K562 (cell line): ENCODE data around the gene PIK3R1. TPM values are rescaled to one million over a fixed set of nuclear protein-coding genes. Genes with fewer than 3 reads are reported as not detected.

Experiments
- ATAC-seq: fragments of 200-7000 bp; cut with Tn5 transposase; 3 replicates; pipeline ENCODE4 v1.9.1; 2020; ENCODE audit warnings: moderate library complexity
- BruUV-seq: library from RNA; stranded (reverse); fragments of 400-500 nt; replicated peaks from 2 replicates; lab custom pipeline; 2021; lab: Mats Ljungman, UMichigan
- CTCF ChIA-PET: fragments of 300-600 bp; formaldehyde crosslinking; extraction: SDS; loops from one replicate; lab custom pipeline; 2021; ENCODE audit warnings: low intra/inter-chr PET ratio; lab: Yijun Ruan, JAX
- POLR2A ChIA-PET: fragments of 300-600, 350-650 bp; sonication (Branson Sonifier 250); formaldehyde crosslinking; extraction: SDS; loops from one replicate; lab custom pipeline; 2021; ENCODE audit warnings: antibody characterized with exemption, inconsistent platforms; lab: Yijun Ruan, JAX
- DNase-seq, 4 experiments: peaks; one replicate each; pipeline versions ENCODE4 v3.0.0 to v3.0.0-alpha.2; 2011 to 2018; ENCODE audit warnings: low spot score in 3 of 4, mixed read lengths in 3 of 4; ENCODE audit errors: extremely low read depth in 1 of 4
- FAIRE-seq: peaks from 2 replicates; lab custom pipeline; 2011; peaks lifted over from hg19 to GRCh38; lab: Jason Lieb, UNC
- H2AFZ ChIP-seq: 2 replicates; pipeline ENCODE4 v1.6.0; 2011; ENCODE audit warnings: low read depth, low read length, control low read depth, inconsistent platforms
- H3K27ac ChIP-seq: fragments of 200-600 bp; 3 replicates; pipeline ENCODE4 v1.8.0; 2011; ENCODE audit warnings: low read depth, mild to moderate bottlenecking, control low read depth, inconsistent platforms, low read length, moderate library complexity, mixed read lengths; ENCODE audit errors: extremely low read depth
- H3K27me3 ChIP-seq, 2 experiments: fragments of 300-600 bp in 1 of 2; 2 replicates in 1 of 2; 3 replicates in 1 of 2; pipeline versions ENCODE4 v1.6.0 to v1.8.0; 2011; ENCODE audit warnings: inconsistent platforms in 2 of 2, low read length in 2 of 2, mild to moderate bottlenecking in 1 of 2, mixed read lengths in 1 of 2, moderate library complexity in 1 of 2; ENCODE audit not compliant: control insufficient read depth in 2 of 2, insufficient read depth in 2 of 2
- H3K36me3 ChIP-seq: fragments of 300-600 bp; 3 replicates; pipeline ENCODE4 v1.8.0; 2011; ENCODE audit warnings: mild to moderate bottlenecking, low read length, inconsistent platforms; ENCODE audit not compliant: control insufficient read depth, insufficient read depth
- H3K4me1 ChIP-seq, 2 experiments: fragments of 200-600 bp in 1 of 2; replicated peaks in 1 of 2; 2 replicates in 1 of 2; 3 replicates in 1 of 2; pipeline versions ENCODE4 v1.5.1 to v1.8.0; 2011; ENCODE audit warnings: inconsistent platforms in 2 of 2, low read length in 2 of 2, mild to moderate bottlenecking in 1 of 2, mixed read lengths in 1 of 2, moderate library complexity in 1 of 2; ENCODE audit not compliant: control insufficient read depth in 2 of 2, insufficient read depth in 2 of 2
- H3K4me2 ChIP-seq: 2 replicates; pipeline ENCODE4 v1.6.1; 2011; ENCODE audit warnings: low read length, control low read depth, inconsistent platforms, mixed read lengths; ENCODE audit not compliant: insufficient read depth
- H3K4me3 ChIP-seq: fragments of 200-600 bp; sonication (generic), shearing (Covaris generic); 2 replicates; pipeline ENCODE4 v1.5.1; 2016; ENCODE audit warnings: control low read depth, inconsistent platforms
- H3K79me2 ChIP-seq: fragments of 200-600 bp; 3 replicates; pipeline ENCODE4 v1.8.0; 2011; ENCODE audit warnings: low read length, inconsistent platforms; ENCODE audit not compliant: control insufficient read depth, insufficient read depth
- H3K9ac ChIP-seq, 2 experiments: 2 replicates each; pipeline versions ENCODE4 v1.6.0 to v1.6.1; 2011; ENCODE audit warnings: low read depth in 2 of 2, low read length in 2 of 2, control low read depth in 1 of 2, inconsistent platforms in 1 of 2, mild to moderate bottlenecking in 1 of 2, mixed read lengths in 1 of 2; ENCODE audit not compliant: insufficient read depth in 1 of 2
- H3K9me1 ChIP-seq: one replicate; pipeline ENCODE4 v1.6.0; 2011; ENCODE audit warnings: inconsistent platforms, mild to moderate bottlenecking, low read length, moderate library complexity; ENCODE audit not compliant: control insufficient read depth, insufficient read depth
- H3K9me3 ChIP-seq: replicated peaks from 2 replicates; pipeline ENCODE4 v1.5.1; 2011; ENCODE audit warnings: low read depth, low read length, inconsistent platforms; ENCODE audit not compliant: control insufficient read depth, insufficient read depth
- H4K20me1 ChIP-seq: replicated peaks from 2 replicates; pipeline ENCODE4 v1.6.1; 2011; ENCODE audit warnings: low read length, inconsistent platforms, mixed read lengths; ENCODE audit not compliant: control insufficient read depth, insufficient read depth
- HMG20A ChIP-seq: fragments of 450-650 bp; formaldehyde crosslinking; conservative IDR thresholded peaks from 2 replicates; pipeline ENCODE4 v1.4.0; 2020; ENCODE audit warnings: mild to moderate bottlenecking, mixed read lengths
- PBX2 ChIP-seq, 2 experiments: IDR thresholded peaks in 1 of 2; conservative IDR thresholded peaks in 1 of 2; 2 replicates each; pipeline ENCODE4 v1.6.1; 2016; ENCODE audit warnings: low read depth in 2 of 2, mild to moderate bottlenecking in 1 of 2, missing compliant biosample characterization in 1 of 2, missing genetic modification characterization in 1 of 2, moderate library complexity in 1 of 2
- SMARCA4 ChIP-seq: fragments of 450-650 bp; IDR thresholded peaks from 2 replicates; pipeline ENCODE4 v1.6.1; 2016
- THRA ChIP-seq: fragments of 450-650 bp; IDR thresholded peaks from 2 replicates; pipeline ENCODE4 v1.6.1; 2017; ENCODE audit warnings: mild to moderate bottlenecking, moderate library complexity
- ZBTB1 ChIP-seq: sonication (generic); formaldehyde crosslinking; IDR thresholded peaks from 2 replicates; pipeline ENCODE4 v1.8.1; 2023; ENCODE audit warnings: missing genetic modification reagents, low read depth, mild to moderate bottlenecking, borderline replicate concordance
- WGBS: fragments of 100-300 bp; shearing (Covaris generic); methylation state at CpG from one replicate; pipeline ENCODE4 v1.1.6; 2016; ENCODE audit warnings: low coverage, mixed read lengths; ENCODE audit not compliant: insufficient coverage; ENCODE audit errors: missing lambda C conversion rate; 5-methylcytosine and 5-hydroxymethylcytosine counted together
- in situ Hi-C: fragments of 300-500 bp; cut with MboI; formaldehyde crosslinking; loops from 4 replicates; pipeline ENCODE4 v1.15.0; 2018; ENCODE audit warnings: inconsistent platforms, mixed read lengths
- intact Hi-C: fragments of 100-400 bp; cut with micrococcal nuclease; formaldehyde crosslinking; loops from 2 replicates; pipeline ENCODE4 v1.14.2; 2022
- polyA plus RNA-seq, 8 experiments: library from polyadenylated mRNA; depleted of rRNA in 4 of 8; stranded (reverse) in 5 of 8; unstranded in 3 of 8; fragments of >200 nt; fragmentation: Nextera tagmentation in 2 of 8; fragmentation: Illumina TruSeq in 1 of 8; extraction: Ambion mirVana in 2 of 8; extraction: Trizol in 1 of 8; gene quantifications; 2 replicates each; pipeline versions ENCODE4 v1.2.1 to v1.2.3, GENCODE V29; 2011 to 2014; ENCODE audit warnings: inconsistent platforms in 1 of 8, missing spikeins in 1 of 8
- total RNA-seq, 7 experiments: library from RNA; depleted of rRNA in 6 of 7; stranded (reverse); fragments of >200 nt in 6 of 7; fragmentation: Illumina TruSeq in 2 of 7; extraction: Trizol in 2 of 7; gene quantifications; 2 replicates each; pipeline versions ENCODE4 v1.2.1 to v1.2.3, GENCODE V29; 2011 to 2021; ENCODE audit warnings: low replicate concordance in 1 of 7

Gene PIK3R1
- total and polyA plus RNA-seq, 9 of the 15 experiments (the other 6 are each of a cell fraction or from before 2014, with no cell fraction given) = 1.1 to 9.7 (median 4.8) TPM

GRCh38 chr5:68266457-68266856 lies 50.9 kb downstream of the PIK3R1 start:
- intact Hi-C loops (no loop called here), in situ Hi-C loops (no loop called here)
- H3K27me3 ChIP-seq = no peaks in the 10 kb centered on the region; a peak in 1 of 5 replicates
- ChIA-PET CTCF (no interaction called here), POLR2A (no interaction called here)
- ATAC-seq (no peak), DNase-seq (no peak), FAIRE-seq (no peak)
- H3K4me1 ChIP-seq = no peaks in the 10 kb centered on the region; a peak in 1 of 5 replicates
- H2AFZ ChIP-seq = no peak overlapping the region
- no peak overlapping the region for H3K27ac ChIP-seq
- WGBS = 69% methylated on average over 1 of the region's 1 CpG
- no peak overlapping the region for H3K4me3 ChIP-seq
- no peak for TF ChIP-seq ZBTB1 (CRISPR knock-in tag)
- no peak for TF ChIP-seq THRA
- no peak for TF ChIP-seq HMG20A (CRISPR knock-in tag)
- H3K4me2 ChIP-seq = no peak overlapping the region
- no TSS peak for BruUV-seq
- H3K9ac ChIP-seq = no peak overlapping the region
- H3K79me2 ChIP-seq = no peaks in the 10 kb centered on the region
- no peaks in the 10 kb centered on the region for H3K36me3 ChIP-seq
- H4K20me1 ChIP-seq = no peaks in the 10 kb centered on the region
- no peaks in the 10 kb centered on the region for H3K9me3 ChIP-seq
- no peaks in the 10 kb centered on the region for H3K9me1 ChIP-seq

- no peaks in the 10 kb centered on the region; a peak in 1 of 5 replicates for H3K27me3 ChIP-seq
- in situ Hi-C loops (no loop called here), intact Hi-C loops (no loop called here)
- H2AFZ ChIP-seq = no peak overlapping the region
- no peak overlapping the region for H3K4me3 ChIP-seq
- H3K9ac ChIP-seq = no peak overlapping the region
- peak; percentile 11 for FAIRE-seq
- no peaks in the 10 kb centered on the region; a peak in 1 of 5 replicates for H3K4me1 ChIP-seq
- H3K4me2 ChIP-seq = no peak overlapping the region
- no TSS peak for BruUV-seq
- H3K27ac ChIP-seq = no peak overlapping the region
- no peaks in the 10 kb centered on the region for H3K9me1 ChIP-seq
- TF ChIP-seq SMARCA4 (no peak), PBX2 (CRISPR knock-in tag; IDR thresholded peaks at IDR 0.05; ENCODE audit: low read depth) (no peak), PBX2 (tag; conservative IDR thresholded peaks at IDR 0.05; ENCODE audit: low read depth) (peak; percentile 36)
- no peak for ATAC-seq
- ChIA-PET CTCF (no interaction called here), POLR2A (no interaction called here)
- no peaks in the 10 kb centered on the region for H3K9me3 ChIP-seq
- no peaks in the 10 kb centered on the region for H3K36me3 ChIP-seq
- H3K79me2 ChIP-seq = no peaks in the 10 kb centered on the region
- H4K20me1 ChIP-seq = no peaks in the 10 kb centered on the region; the same call in 1 of the 2 replicates
- DNase-seq = no peak
- 15% methylated on average over 4 of the region's 4 CpGs for WGBS
These were observed 51.5 kb downstream of the PIK3R1 start for GRCh38 chr5:68267066-68267465.
